HG03175 (cell line): Measurements from ENCODE around the gene GSN.

ENCODE experiments used
- ATAC-seq: cut with Tn5 transposase; IDR thresholded peaks from one replicate; pipeline ENCODE4 v1.9.1; 2021; ENCODE audit warnings: mild to moderate bottlenecking, moderate library complexity; ENCODE audit not compliant: unreplicated experiment

GSN gene

DNA sequence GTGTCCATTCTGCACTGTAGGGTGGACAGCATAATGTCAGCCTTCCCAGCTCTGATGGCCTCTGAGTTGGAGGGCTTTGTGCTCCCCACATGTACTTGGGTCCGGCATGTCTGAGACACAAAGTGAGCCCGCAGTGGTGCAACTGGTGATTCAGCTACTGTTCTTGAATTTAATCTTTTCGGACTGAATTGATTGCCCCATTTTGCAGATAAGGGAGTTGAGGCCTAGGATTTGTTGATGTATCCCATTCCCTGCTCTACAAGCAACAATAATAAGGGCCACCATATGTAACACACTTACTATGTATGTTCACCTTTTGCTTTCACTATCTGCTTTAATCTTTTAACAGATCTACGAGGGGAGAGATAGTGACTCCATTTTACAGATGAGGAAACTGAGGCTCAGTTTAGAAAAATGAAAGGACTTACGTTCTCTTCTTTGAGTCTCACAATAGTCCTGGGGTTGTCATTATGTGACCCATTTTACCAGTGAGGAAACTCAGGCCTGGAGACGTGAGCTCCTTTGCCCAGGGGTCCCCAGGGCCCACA lies 4.5 kb downstream of the GSN start:
- ATAC-seq: no peak

DNA sequence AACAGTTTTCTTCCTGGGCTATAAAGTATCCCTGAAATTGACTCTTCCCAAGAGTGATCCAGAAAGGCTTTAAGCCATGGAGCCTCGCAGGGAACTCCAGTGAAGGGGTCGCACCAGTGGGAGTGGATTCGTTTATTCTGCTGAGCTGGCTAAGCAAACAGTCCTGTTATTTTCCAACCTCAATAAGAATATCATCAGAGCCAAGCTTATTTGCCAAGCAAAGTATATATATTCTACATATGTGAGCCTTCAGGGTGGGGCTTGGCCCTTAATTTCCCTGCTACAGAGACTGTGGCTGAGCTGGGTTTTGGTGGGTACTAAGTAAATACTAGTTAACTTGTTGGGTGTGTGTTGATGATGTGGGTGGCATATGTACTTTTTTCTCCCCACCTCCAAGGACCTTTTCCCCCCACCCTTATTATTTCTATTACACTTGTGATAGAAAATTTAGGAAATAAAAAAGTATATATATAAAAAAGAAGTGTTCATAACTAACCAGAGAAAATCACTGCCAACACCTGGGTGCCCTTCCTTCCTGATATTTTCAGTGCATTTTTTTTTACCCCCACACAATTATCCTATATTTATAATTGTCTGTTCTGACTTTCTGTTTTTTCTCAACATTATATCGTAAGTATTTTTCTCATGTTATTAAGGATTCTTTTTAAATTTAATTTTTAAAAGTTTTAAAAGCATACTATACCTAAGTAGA lies 5.3 kb downstream of the GSN start:
- no peak for ATAC-seq

DNA sequence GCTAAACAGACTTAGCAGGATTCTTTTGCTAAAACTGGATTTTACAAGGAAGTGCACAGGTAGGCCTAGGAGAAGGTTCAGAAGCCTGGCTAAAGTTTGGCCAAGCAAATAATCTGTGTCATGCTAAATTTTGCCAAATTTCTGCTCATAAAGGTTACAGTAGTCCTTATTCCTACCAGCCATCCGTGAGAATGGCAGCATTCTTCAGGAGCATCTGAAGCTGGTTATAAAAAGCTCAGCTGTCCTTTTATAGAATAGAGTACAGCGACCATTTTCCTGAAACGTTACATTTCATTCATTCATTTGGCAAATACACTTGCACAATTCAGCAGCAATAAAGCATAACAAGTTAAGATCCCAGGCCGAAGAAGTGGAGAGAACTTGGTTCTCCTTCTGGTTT lies 6.9 kb downstream of the GSN start:
- ATAC-seq: no peak

- no peak for ATAC-seq
Observed at GRCh38 chr9:121275781-121276658, 8.1 kb downstream of the GSN start.

DNA sequence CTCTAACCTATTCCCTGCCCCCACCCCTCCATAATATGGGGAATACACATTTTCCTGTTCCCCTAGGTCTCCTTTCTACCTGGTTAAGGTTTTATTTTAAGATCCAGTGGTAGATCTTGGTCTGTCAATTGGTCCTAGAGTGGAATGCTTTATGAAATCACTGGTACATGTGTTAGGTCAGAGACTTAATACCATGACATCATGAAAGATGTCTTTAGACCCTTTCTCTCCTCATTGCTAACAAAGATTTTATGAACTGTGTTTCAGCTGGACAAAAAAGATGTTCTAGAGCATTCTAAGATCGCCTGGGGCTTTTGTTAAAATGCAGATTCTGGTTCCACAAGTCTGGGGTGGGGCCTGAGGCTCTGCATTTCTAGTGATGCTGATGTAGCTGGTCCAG lies 9.1 kb downstream of the GSN start:
- ATAC-seq: no peak

- no peak for ATAC-seq
Observed at GRCh38 chr9:121277518-121278295, 9.7 kb downstream of the GSN start.

DNA sequence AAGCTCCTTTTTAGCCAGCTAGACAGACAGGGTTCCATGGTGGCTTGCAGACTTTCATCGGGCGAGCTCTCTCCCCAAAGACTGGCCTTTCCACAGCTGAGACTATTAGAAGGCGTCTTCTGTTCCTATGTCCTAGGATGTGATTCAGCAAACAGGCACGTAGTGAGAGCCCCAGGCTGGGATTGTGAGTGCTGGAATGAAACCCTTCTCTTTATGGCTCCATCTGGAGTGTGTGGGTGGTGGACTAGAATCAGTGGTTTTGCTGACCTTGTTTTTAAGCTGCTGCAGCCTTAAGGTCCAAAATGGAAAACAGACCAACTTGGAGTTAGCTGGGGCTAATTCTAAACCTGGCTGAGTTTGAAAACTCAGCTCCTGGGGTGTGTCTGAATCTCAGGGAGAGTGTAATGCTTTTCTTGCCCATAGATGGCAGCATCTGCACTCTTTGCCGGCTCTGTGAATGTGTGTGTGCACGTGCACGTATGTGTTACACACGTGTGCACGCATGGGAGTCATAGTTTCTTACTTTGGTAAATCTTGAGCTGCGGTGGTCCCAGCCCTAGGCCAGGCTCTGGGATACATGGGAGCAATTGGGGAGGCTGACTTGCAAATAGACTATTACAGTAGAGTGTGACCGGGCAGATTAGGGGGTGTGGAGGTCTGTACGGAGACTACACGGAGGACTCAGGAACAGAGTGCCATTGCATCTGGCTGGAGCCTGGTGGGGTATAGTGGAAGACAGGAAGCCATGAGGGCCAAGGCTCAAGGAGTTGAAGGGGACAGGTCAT lies 10.7 kb downstream of the GSN start:
- ATAC-seq: peak; percentile 58

- ATAC-seq: no peak
Observed at GRCh38 chr9:121279776-121280388, 11.9 kb downstream of the GSN start.

DNA sequence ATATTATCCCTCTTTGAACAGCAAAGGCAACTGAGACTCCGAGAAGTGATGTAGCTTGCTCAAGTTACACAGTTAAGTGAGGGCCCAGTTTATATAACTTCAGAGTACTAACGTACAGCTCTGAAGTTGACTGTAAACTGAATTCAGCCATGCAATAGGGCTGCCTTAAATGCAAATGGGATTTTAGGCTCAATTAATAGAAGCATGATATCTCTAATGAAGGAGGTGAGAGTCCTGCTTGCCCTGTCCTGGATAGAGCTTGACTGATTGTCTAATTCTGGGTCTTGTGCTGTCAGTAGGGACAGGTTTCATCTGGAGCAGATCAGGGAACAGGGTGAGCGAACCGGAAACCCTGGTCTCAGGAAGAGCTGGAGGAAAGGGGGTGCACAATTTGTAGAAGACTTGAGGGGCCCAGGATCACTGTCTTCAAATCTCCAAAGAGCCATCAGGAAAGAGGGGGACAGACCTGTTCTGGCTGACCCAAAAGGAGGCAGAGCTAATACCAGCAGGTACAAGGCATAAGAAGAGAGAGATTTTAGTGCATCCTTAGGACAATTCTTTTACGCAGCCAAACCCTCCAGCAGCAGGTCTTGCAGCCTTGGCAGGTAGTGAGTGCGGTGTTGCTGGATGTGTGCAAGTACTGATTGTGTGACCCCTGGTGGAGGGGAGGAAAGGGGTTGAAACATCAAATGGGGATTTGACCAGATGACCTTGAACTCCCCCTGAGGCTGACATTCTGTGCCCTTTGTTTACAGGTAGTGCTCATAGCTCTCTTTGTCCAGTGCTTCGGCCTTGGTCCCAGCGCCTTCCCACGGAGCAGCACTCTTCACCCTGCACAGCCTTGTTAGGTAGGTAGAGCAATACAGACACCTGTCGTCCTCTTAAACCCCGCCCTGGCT lies 13.0 kb downstream of the GSN start:
- no peak for ATAC-seq

DNA sequence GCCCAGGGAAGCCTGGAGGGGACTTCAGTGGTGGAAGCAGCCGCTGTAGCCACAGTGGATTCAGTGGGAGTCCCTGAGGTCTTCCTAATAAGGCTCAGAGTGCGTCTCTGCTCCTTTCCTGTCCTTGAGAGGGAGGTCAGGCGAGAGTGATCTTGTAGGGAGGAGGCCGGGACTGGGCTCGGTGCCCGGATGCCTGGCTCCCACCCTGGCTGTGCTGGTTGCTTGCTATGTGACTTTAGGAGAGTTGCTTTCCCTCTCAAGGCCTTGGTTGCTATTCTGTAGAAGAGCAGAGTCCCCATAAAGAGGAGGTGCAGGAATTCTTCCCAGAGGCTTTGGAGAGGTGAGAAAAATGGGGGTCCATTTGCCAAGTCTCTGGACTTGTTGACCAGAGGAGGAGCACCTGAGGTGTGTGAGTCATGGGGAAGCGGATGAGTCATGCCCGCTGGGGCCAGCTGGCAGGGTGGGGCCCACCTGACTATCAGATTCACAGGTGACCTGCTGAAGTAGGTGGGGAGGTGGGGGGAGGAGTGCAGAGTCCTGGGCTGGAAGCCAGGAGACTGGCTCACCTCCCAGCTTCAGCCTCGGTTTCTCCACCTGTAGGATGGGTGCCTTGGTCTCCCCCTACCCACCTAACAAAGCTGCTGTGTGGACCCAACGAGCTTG lies 13.8 kb downstream of the GSN start:
- ATAC-seq: no peak

GRCh38 chr9:121282277-121283079 lies 14.5 kb downstream of the GSN start:
- no peak for ATAC-seq

DNA sequence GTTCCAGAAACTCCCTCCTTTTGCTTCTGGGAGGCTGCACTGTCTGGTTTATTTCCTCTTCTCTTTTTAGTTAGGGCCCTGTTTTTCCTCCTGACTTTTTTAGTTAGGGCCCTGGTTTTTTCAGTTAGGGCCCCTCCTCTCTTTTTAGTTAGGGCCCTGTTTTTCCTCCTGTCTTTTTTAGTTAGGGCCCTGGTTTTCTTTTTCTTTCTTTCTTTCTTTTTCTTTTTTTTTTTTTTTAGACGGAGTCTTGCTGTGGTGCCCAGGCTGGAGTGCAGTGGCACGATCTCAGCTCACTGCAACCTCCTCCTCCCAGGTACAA lies 15.1 kb downstream of the GSN start:
- no peak for ATAC-seq

- no peak for ATAC-seq
Observed at GRCh38 chr9:121283856-121284732, 16.1 kb downstream of the GSN start.

DNA sequence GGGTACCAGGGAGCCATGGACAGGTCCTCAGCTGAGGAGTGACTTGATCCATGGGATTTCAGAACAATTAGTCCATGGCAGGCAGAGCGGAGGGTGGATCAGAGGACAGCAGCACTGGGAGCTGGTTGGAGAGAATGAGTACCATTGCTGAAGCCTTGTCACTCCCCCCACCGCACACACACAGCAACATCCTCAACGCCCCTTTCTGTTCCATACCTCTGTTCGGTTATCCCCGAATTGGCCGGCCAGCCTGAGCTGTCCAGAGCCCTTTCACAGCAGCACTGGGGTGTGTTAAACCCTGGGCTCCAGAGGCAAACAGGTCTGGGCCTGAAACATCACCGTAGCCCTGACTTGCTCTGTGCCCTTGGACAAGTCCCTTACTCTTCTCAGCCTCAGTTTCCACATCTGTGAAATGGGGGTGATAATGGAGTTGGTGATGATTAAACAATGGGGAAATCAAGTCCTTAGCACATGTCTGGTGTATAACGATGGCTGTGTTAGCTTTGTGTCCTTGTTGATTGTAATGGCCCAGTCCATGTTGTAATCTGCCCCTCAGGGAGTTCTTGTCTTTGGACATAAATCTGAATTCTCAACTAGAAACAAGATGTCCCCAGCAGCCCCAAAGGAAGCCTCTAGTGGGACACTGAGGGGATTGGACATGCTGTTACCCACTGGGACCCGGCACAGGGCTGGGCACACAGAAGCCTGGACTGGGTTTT lies 16.9 kb downstream of the GSN start:
- no peak for ATAC-seq

- no peak for ATAC-seq
Observed at GRCh38 chr9:121285835-121286687, 18.1 kb downstream of the GSN start.

DNA sequence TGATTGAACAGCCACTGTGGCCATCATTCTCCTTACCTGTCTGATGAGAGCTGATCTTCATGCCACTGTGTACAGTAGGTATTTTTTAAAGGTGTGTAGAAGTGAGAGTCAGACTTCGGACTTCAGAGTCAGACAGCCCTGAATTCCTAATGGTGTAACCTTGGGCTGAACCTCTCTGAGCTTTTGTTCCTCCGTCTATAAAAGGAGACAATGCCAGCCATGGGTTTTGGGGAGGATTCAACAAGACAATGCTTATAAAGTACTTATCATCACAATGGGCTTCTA lies 18.7 kb downstream of the GSN start:
- no peak for ATAC-seq
